GM23338 (cell line): ENCODE results near the gene ZFHX3. TPM values are rescaled to one million over a fixed set of nuclear protein-coding genes. Genes with fewer than 3 reads are reported as not detected.

Source experiments
- ATAC-seq: fragments of 200-7000 bp; cut with Tn5 transposase; 3 replicates; pipeline ENCODE4 v1.9.1; 2020
- DNase-seq: peaks from one replicate; pipeline ENCODE4 v3.0.0-alpha.2; 2015; ENCODE audit warnings: low spot score
- H2AFZ ChIP-seq: fragments of 200-600 bp; sonication (generic); 2 replicates; pipeline ENCODE4 v1.8.0; 2016; ENCODE audit warnings: antibody characterized with exemption, mild to moderate bottlenecking, moderate library complexity
- H3F3A ChIP-seq: fragments of 200-600 bp; sonication (generic); replicated peaks from 2 replicates; pipeline ENCODE4 v1.8.0; 2017; ENCODE audit warnings: antibody characterized with exemption, mixed run types, low read depth
- H3K27ac ChIP-seq: fragments of 200-600 bp; sonication (generic); 2 replicates; pipeline ENCODE4 v1.6.1; 2016; ENCODE audit warnings: low read depth
- H3K27me3 ChIP-seq: fragments of 200-600 bp; sonication (generic); 2 replicates; pipeline ENCODE4 v1.8.0; 2016; ENCODE audit warnings: mild to moderate bottlenecking, mixed run types, moderate library complexity; ENCODE audit not compliant: insufficient read depth
- H3K36me3 ChIP-seq: fragments of 200-600 bp; sonication (generic); 2 replicates; pipeline ENCODE4 v1.8.0; 2016; ENCODE audit warnings: mild to moderate bottlenecking; ENCODE audit not compliant: insufficient read depth
- H3K4me1 ChIP-seq: fragments of 200-600 bp; sonication (generic); 2 replicates; pipeline ENCODE4 v1.8.0; 2016; ENCODE audit warnings: mild to moderate bottlenecking, moderate library complexity; ENCODE audit not compliant: insufficient read depth
- H3K4me2 ChIP-seq: fragments of 200-600 bp; sonication (generic); 2 replicates; pipeline ENCODE4 v1.7.1; 2017; ENCODE audit warnings: mixed run types
- H3K4me3 ChIP-seq: fragments of 200-600 bp; sonication (generic); 2 replicates; pipeline ENCODE4 v1.6.1; 2016; ENCODE audit warnings: mixed run types
- H3K79me2 ChIP-seq: fragments of 200-600 bp; sonication (generic); replicated peaks from 2 replicates; pipeline ENCODE4 v1.8.0; 2017; ENCODE audit warnings: mild to moderate bottlenecking; ENCODE audit not compliant: insufficient read depth
- H3K9me2 ChIP-seq: fragments of 200-600 bp; sonication (generic); 2 replicates; pipeline ENCODE4 v1.8.0; 2017; ENCODE audit not compliant: insufficient read depth
- H4K20me1 ChIP-seq: fragments of 200-600 bp; sonication (generic); replicated peaks from 2 replicates; pipeline ENCODE4 v1.8.0; 2017; ENCODE audit warnings: mild to moderate bottlenecking; ENCODE audit not compliant: insufficient read depth
- H3K27ac Mint-ChIP-seq: 2 replicates; pipeline ENCODE4 v1.8.0; 2020; ENCODE audit warnings: inconsistent platforms, mild to moderate bottlenecking, moderate library complexity, mixed read lengths
- H3K27me3 Mint-ChIP-seq: 3 replicates; pipeline ENCODE4 v1.8.0; 2022; ENCODE audit warnings: low read depth, mild to moderate bottlenecking, moderate library complexity, mixed read lengths, inconsistent platforms; ENCODE audit not compliant: insufficient read depth, poor library complexity
- H3K36me3 Mint-ChIP-seq: 3 replicates; pipeline ENCODE4 v1.8.0; 2021; ENCODE audit warnings: low read depth, mild to moderate bottlenecking, inconsistent platforms, moderate library complexity, mixed read lengths
- H3K4me1 Mint-ChIP-seq: 3 replicates; pipeline ENCODE4 v1.8.0; 2020; ENCODE audit warnings: mild to moderate bottlenecking, inconsistent platforms, mixed read lengths
- H3K4me3 Mint-ChIP-seq: 3 replicates; pipeline ENCODE4 v1.8.0; 2021; ENCODE audit warnings: moderate library complexity, mild to moderate bottlenecking, inconsistent platforms, mixed read lengths
- H3K9me3 Mint-ChIP-seq: 3 replicates; pipeline ENCODE4 v1.8.0; 2020; ENCODE audit warnings: moderate library complexity, mild to moderate bottlenecking, inconsistent platforms, mixed read lengths
- CREB1 ChIP-seq: fragments of 250-450 bp; sonication (Bioruptor Pico); IDR thresholded peaks from 2 replicates; pipeline ENCODE4 v1.5.0; 2020; ENCODE audit warnings: low read depth, mild to moderate bottlenecking, moderate library complexity
- CTCF ChIP-seq, 2 experiments: fragments of 200-600 bp in 1 of 2; sonication (generic) in 1 of 2; conservative IDR thresholded peaks; 2 replicates each; pipeline versions ENCODE4 v1.5.1 to v1.6.1; 2016 to 2017; ENCODE audit warnings: antibody characterized with exemption in 2 of 2, low read depth in 2 of 2, mild to moderate bottlenecking in 2 of 2, moderate library complexity in 1 of 2
- ETS1 ChIP-seq: IDR thresholded peaks from 2 replicates; pipeline ENCODE4 v1.6.1; 2016; ENCODE audit warnings: antibody characterized with exemption
- EZH2 ChIP-seq: fragments of 200-600 bp; sonication (generic); IDR thresholded peaks from one replicate; pipeline ENCODE4 v1.8.0; 2017; ENCODE audit warnings: antibody characterized with exemption, mild to moderate bottlenecking, low read depth; ENCODE audit not compliant: unreplicated experiment
- EZH2phosphoT487 ChIP-seq: fragments of 200-600 bp; sonication (generic); IDR thresholded peaks from one replicate; pipeline ENCODE4 v1.8.1; 2018; ENCODE audit warnings: antibody characterized with exemption; ENCODE audit not compliant: unreplicated experiment
- JUNB ChIP-seq: IDR thresholded peaks from one replicate; pipeline ENCODE4 v1.6.1; 2016; ENCODE audit warnings: antibody characterized with exemption; ENCODE audit not compliant: unreplicated experiment
- NANOG ChIP-seq: IDR thresholded peaks from 2 replicates; pipeline ENCODE4 v1.6.1; 2016; ENCODE audit warnings: antibody characterized with exemption, borderline replicate concordance
- POLR2AphosphoS5 ChIP-seq: IDR thresholded peaks from 2 replicates; pipeline ENCODE4 v1.6.1; 2016; ENCODE audit warnings: antibody characterized with exemption, low read depth
- REST ChIP-seq: IDR thresholded peaks from one replicate; pipeline ENCODE4 v1.6.1; 2018; ENCODE audit warnings: antibody characterized with exemption; ENCODE audit not compliant: unreplicated experiment
- STAT1 ChIP-seq: IDR thresholded peaks from one replicate; pipeline ENCODE4 v1.6.1; 2016; ENCODE audit warnings: antibody characterized with exemption; ENCODE audit not compliant: unreplicated experiment
- ZNF114 ChIP-seq: fragments of 250-450 bp; sonication (Bioruptor Pico); IDR thresholded peaks from 2 replicates; pipeline ENCODE4 v1.5.0; 2020; ENCODE audit warnings: mild to moderate bottlenecking, moderate library complexity
- ZNF331 ChIP-seq: fragments of 250-450 bp; sonication (Bioruptor Pico); IDR thresholded peaks from 2 replicates; pipeline ENCODE4 v1.5.0; 2020; ENCODE audit warnings: low read depth, mild to moderate bottlenecking, moderate library complexity
- ZNF462 ChIP-seq: fragments of 250-450 bp; sonication (Bioruptor Pico); IDR thresholded peaks from 2 replicates; pipeline ENCODE4 v1.5.0; 2020; ENCODE audit warnings: mild to moderate bottlenecking, moderate library complexity
- polyA plus RNA-seq: library from polyadenylated mRNA; unstranded; fragments of >200 nt; fragmentation: Nextera tagmentation; extraction: Ambion mirVana; gene quantifications from 2 replicates; pipeline ENCODE4 v1.2.1, GENCODE V29; 2016
- total RNA-seq: library from RNA; depleted of rRNA; stranded (reverse); fragments of >200 nt; shearing (Covaris generic); gene quantifications from 2 replicates; pipeline ENCODE4 v1.2.3, GENCODE V29; 2014

Gene ZFHX3
- total and polyA plus RNA-seq, 2 experiments from 2014 or later: 1.0 to 1.5 TPM

GRCh38 chr16:72736074-72736473 lies 311.9 kb downstream of the ZFHX3 start:
- peaks cover 9% of the 10 kb centered on the region; the same call in 1 of the 2 replicates for H3K4me1 ChIP-seq
- H3K9me2 ChIP-seq: peaks cover 11% of the 10 kb centered on the region; the same call in 1 of the 2 replicates
- H3K36me3 ChIP-seq: no peaks in the 10 kb centered on the region
- H3F3A ChIP-seq: no peaks in the 10 kb centered on the region
- no peak overlapping the region for H3K4me3 Mint-ChIP-seq
- H3K27ac ChIP-seq: no peak overlapping the region
- no peaks in the 10 kb centered on the region for H3K27me3 Mint-ChIP-seq
- H3K4me1 Mint-ChIP-seq: peaks cover 2% of the 10 kb centered on the region; the same call in 2 of the 3 replicates
- TF ChIP-seq ETS1: no peak
- no peak for TF ChIP-seq EZH2
- TF ChIP-seq ZNF462: no peak
- TF ChIP-seq STAT1: no peak
- no peak for TF ChIP-seq EZH2phosphoT487
- TF ChIP-seq CREB1: no peak
- no peak for TF ChIP-seq CTCF (conservative IDR thresholded peaks at IDR 0.05; ENCODE audit: low read depth in 2 of 2)
- no peak for TF ChIP-seq ZNF114
- no peak for TF ChIP-seq ZNF331
- no peak for TF ChIP-seq NANOG
- no peak for TF ChIP-seq REST
- TF ChIP-seq POLR2AphosphoS5: no peak
- no peak for TF ChIP-seq JUNB
- H3K79me2 ChIP-seq: no peaks in the 10 kb centered on the region
- H4K20me1 ChIP-seq: no peaks in the 10 kb centered on the region
- no peak overlapping the region for H3K4me3 ChIP-seq
- H3K27ac Mint-ChIP-seq: no peak overlapping the region
- H3K36me3 Mint-ChIP-seq: no peaks in the 10 kb centered on the region; the same call in 2 of the 3 replicates
- H3K4me2 ChIP-seq: no peak overlapping the region
- peaks cover 6% of the 10 kb centered on the region; the same call in 1 of the 3 replicates for H3K9me3 Mint-ChIP-seq
- H2AFZ ChIP-seq: no peak overlapping the region
- ATAC-seq (no peak), DNase-seq (no peak)
- no peaks in the 10 kb centered on the region for H3K27me3 ChIP-seq
